CD14-positive monocyte (primary cell): ENCODE results near the gene PLD6. TPM values are rescaled to one million over a fixed set of nuclear protein-coding genes. Genes with fewer than 3 reads are reported as not detected.
A peak's percentile ranks its signal among the peaks of the same experiment; 100 is the strongest.

Source experiments
- DNase-seq, 3 donors: peaks; one replicate each; pipeline ENCODE4 v3.0.0-alpha.2; 2011 to 2022
- H2AFZ ChIP-seq: 2 replicates; pipeline ENCODE4 v1.6.0; 2012; ENCODE audit warnings: mild to moderate bottlenecking, low read depth, low read length, inconsistent platforms; ENCODE audit not compliant: insufficient read depth, poor library complexity, severe bottlenecking
- H3K27ac ChIP-seq, 2 donors: 1 replicate in 1 of 2; 2 replicates in 1 of 2; pipeline ENCODE4 v1.5.1; 2012 to 2013; ENCODE audit warnings: low read length in 2 of 2, control low read depth in 1 of 2, inconsistent platforms in 1 of 2, low read depth in 1 of 2, mild to moderate bottlenecking in 1 of 2
- H3K27me3 ChIP-seq, 2 donors: one replicate each; pipeline versions ENCODE4 v1.6.0 to v1.6.1; 2011 to 2013; ENCODE audit warnings: low read length in 2 of 2; ENCODE audit not compliant: control insufficient read depth in 2 of 2, insufficient read depth in 2 of 2
- H3K36me3 ChIP-seq, 2 donors: replicated peaks in 1 of 2; 1 replicate in 1 of 2; 2 replicates in 1 of 2; pipeline versions ENCODE4 v1.5.1 to v1.6.1; 2012 to 2013; ENCODE audit warnings: low read length in 2 of 2, control low read depth in 1 of 2, inconsistent platforms in 1 of 2, mild to moderate bottlenecking in 1 of 2; ENCODE audit not compliant: insufficient read depth in 2 of 2, control insufficient read depth in 1 of 2
- H3K4me1 ChIP-seq, 2 donors: 1 replicate in 1 of 2; 2 replicates in 1 of 2; pipeline versions ENCODE4 v1.5.1 to v1.6.1; 2012 to 2013; ENCODE audit warnings: low read length in 2 of 2, control low read depth in 1 of 2, inconsistent platforms in 1 of 2, mild to moderate bottlenecking in 1 of 2, moderate library complexity in 1 of 2; ENCODE audit not compliant: insufficient read depth in 2 of 2, control insufficient read depth in 1 of 2
- H3K4me2 ChIP-seq: replicated peaks from 2 replicates; pipeline ENCODE3; 2012; ENCODE audit warnings: low read length, moderate library complexity, mild to moderate bottlenecking; ENCODE audit not compliant: poor library complexity, severe bottlenecking; ENCODE audit errors: extremely low read depth
- H3K4me3 ChIP-seq, 3 experiments: fragments of 200-600 bp in 1 of 3; sonication (generic) in 1 of 3; replicated peaks in 1 of 3; 1 replicate in 2 of 3; 2 replicates in 1 of 3; pipeline ENCODE4 v1.5.1; 2011 to 2013; ENCODE audit warnings: low read length in 3 of 3, mild to moderate bottlenecking in 3 of 3, control low read depth in 2 of 3, low read depth in 2 of 3, inconsistent platforms in 1 of 3, moderate library complexity in 1 of 3
- H3K79me2 ChIP-seq: 2 replicates; pipeline ENCODE4 v1.6.0; 2012; ENCODE audit warnings: mild to moderate bottlenecking, control low read depth, inconsistent platforms, low read length, moderate library complexity; ENCODE audit not compliant: insufficient read depth
- H3K9ac ChIP-seq: 2 replicates; pipeline ENCODE4 v1.6.0; 2017; ENCODE audit warnings: low read length, mild to moderate bottlenecking; ENCODE audit not compliant: insufficient read depth, poor library complexity, severe bottlenecking
- H3K9me3 ChIP-seq, 2 donors: replicated peaks in 1 of 2; 1 replicate in 1 of 2; 2 replicates in 1 of 2; pipeline versions ENCODE4 v1.5.1 to v1.6.1; 2012 to 2013; ENCODE audit warnings: low read length in 2 of 2, control low read depth in 1 of 2; ENCODE audit not compliant: control insufficient read depth in 1 of 2, insufficient read depth in 1 of 2
- H4K20me1 ChIP-seq: 2 replicates; pipeline ENCODE4 v1.6.0; 2012; ENCODE audit warnings: mild to moderate bottlenecking, low read length, control low read depth, moderate library complexity; ENCODE audit not compliant: insufficient read depth
- H3K27ac Mint-ChIP-seq, 7 donors: one replicate each; pipeline ENCODE4 v1.8.0; 2020; ENCODE audit warnings: mild to moderate bottlenecking in 7 of 7, mixed read lengths in 7 of 7, moderate library complexity in 6 of 7, inconsistent platforms in 2 of 7
- H3K27me3 Mint-ChIP-seq, 3 donors: one replicate each; pipeline ENCODE4 v1.8.0; 2021 to 2022; ENCODE audit warnings: low read depth in 3 of 3, mild to moderate bottlenecking in 3 of 3, mixed read lengths in 3 of 3, moderate library complexity in 3 of 3, inconsistent platforms in 1 of 3
- H3K36me3 Mint-ChIP-seq, 2 donors: one replicate each; pipeline ENCODE4 v1.8.0; 2020; ENCODE audit warnings: mixed read lengths in 2 of 2, inconsistent platforms in 1 of 2, mild to moderate bottlenecking in 1 of 2
- H3K4me1 Mint-ChIP-seq: one replicate; pipeline ENCODE4 v1.8.0; 2020; ENCODE audit warnings: mild to moderate bottlenecking, mixed read lengths
- H3K4me3 Mint-ChIP-seq, 2 donors: one replicate each; pipeline ENCODE4 v1.8.0; 2020; ENCODE audit warnings: mild to moderate bottlenecking in 2 of 2, mixed read lengths in 2 of 2, moderate library complexity in 1 of 2
- H3K9me3 Mint-ChIP-seq, 7 donors: one replicate each; pipeline ENCODE4 v1.8.0; 2020 to 2022; ENCODE audit warnings: mixed read lengths in 7 of 7, mild to moderate bottlenecking in 6 of 7, moderate library complexity in 6 of 7, inconsistent platforms in 2 of 7
- WGBS: methylation state at CpG from one replicate; pipeline ENCODE4 v1.1.5; 2013; ENCODE audit warnings: missing lambda C conversion rate; ENCODE audit not compliant: insufficient coverage; 5-methylcytosine and 5-hydroxymethylcytosine counted together
- intact Hi-C, 2 donors: fragments of 100-400 bp; cut with micrococcal nuclease; formaldehyde crosslinking; loops; one replicate each; pipeline versions ENCODE4 v1.15.0 to v1.15.1; 2023
- polyA plus RNA-seq, 3 donors: library from polyadenylated mRNA; depleted of rRNA in 1 of 3; unstranded in 2 of 3; stranded (reverse) in 1 of 3; fragments of 300-500 nt in 2 of 3; fragments of >200 nt in 1 of 3; fragmentation: Illumina TruSeq in 2 of 3; gene quantifications; 1 replicate in 2 of 3; 2 replicates in 1 of 3; pipeline ENCODE4 v1.2.3, GENCODE V29; 2012 to 2021
- TF ChIP-seq, protein P1 (sequence below): fragments of 200-600 bp; IDR thresholded peaks from one replicate; pipeline ENCODE4 v1.8.0; 2022; ENCODE audit warnings: antibody characterized with exemption, mild to moderate bottlenecking

PLD6 gene
- polyA plus RNA-seq, 3 donors: 0.16 to 0.76 (median 0.50) TPM

DNA sequence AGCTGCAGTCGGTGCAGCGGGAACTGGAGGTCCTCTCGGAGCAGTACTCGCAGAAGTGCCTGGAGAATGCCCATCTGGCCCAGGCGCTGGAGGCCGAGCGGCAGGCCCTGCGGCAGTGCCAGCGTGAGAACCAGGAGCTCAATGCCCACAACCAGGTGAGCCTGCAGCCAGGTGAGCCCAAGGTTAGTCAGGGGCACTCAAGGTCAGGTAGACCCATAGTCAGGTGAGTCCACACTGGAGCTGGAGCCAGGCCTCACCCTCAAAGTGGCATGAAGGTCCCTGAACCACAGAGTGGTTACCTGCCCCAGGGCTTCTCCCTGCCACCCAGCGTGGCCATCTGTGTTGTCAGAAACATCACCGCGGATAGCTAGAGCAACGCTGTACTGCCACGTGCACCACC lies 32.2 kb downstream of the PLD6 start:
- H3K9me3 Mint-ChIP-seq: no peaks in the 10 kb centered on the region
- H3K4me3 Mint-ChIP-seq: no peak overlapping the region
- intact Hi-C loops: no loop called here
- no peaks in the 10 kb centered on the region for H3K9me3 ChIP-seq
- peak overlapping the region in 2 of 7 donors; percentile 15 to 79 for H3K27ac Mint-ChIP-seq
- H2AFZ ChIP-seq: no peak overlapping the region
- no peak overlapping the region for H3K4me3 ChIP-seq
- H3K9ac ChIP-seq: no peak overlapping the region
- H3K4me1 Mint-ChIP-seq: peaks cover 26% of the 10 kb centered on the region
- WGBS: over 99% methylated on average over 14 of the region's 14 CpGs
- H3K27ac ChIP-seq: no peak overlapping the region
- H3K36me3 ChIP-seq: peaks cover 56 to 94% of the 10 kb centered on the region in 2 donors
- peaks cover 63 to 91% of the 10 kb centered on the region in 2 donors for H3K36me3 Mint-ChIP-seq
- no peaks in the 10 kb centered on the region for H3K27me3 ChIP-seq
- no peaks in the 10 kb centered on the region for H4K20me1 ChIP-seq
- peaks cover 0 to 4% (median 0%) of the 10 kb centered on the region in 3 donors for H3K27me3 Mint-ChIP-seq
- no peak overlapping the region for H3K4me2 ChIP-seq
- peaks cover 10 to 17% of the 10 kb centered on the region in 2 donors for H3K4me1 ChIP-seq
- TF ChIP-seq, protein P1, sequence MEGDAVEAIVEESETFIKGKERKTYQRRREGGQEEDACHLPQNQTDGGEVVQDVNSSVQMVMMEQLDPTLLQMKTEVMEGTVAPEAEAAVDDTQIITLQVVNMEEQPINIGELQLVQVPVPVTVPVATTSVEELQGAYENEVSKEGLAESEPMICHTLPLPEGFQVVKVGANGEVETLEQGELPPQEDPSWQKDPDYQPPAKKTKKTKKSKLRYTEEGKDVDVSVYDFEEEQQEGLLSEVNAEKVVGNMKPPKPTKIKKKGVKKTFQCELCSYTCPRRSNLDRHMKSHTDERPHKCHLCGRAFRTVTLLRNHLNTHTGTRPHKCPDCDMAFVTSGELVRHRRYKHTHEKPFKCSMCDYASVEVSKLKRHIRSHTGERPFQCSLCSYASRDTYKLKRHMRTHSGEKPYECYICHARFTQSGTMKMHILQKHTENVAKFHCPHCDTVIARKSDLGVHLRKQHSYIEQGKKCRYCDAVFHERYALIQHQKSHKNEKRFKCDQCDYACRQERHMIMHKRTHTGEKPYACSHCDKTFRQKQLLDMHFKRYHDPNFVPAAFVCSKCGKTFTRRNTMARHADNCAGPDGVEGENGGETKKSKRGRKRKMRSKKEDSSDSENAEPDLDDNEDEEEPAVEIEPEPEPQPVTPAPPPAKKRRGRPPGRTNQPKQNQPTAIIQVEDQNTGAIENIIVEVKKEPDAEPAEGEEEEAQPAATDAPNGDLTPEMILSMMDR: no peak
- H3K79me2 ChIP-seq: no peaks in the 10 kb centered on the region
- DNase-seq: no peak

DNA sequence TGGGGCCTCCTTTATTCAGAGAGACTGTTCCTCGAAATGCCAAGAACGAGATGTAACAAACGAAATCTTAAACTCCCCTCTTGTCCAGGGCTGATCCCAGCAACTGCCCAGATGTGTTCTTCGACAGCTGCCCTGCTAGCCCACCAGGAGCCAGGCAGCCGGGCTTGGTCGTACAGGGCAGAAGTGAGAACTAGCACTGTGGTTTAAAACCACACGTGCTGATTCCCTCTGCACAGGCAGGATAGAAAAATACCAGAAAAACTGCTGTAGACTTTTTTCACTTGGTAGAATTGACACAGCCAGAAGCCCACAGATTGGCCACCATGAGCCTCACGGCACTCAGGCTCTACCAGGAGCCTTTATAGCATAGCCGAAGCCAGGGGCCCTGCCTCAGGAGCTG lies 33.1 kb downstream of the PLD6 start:
- H3K27ac ChIP-seq: no peak overlapping the region
- H3K9ac ChIP-seq: no peak overlapping the region
- Mint-ChIP-seq H3K36me3 (peaks cover 64 to 91% of the 10 kb centered on the region in 2 donors), H3K9me3 (no peaks in the 10 kb centered on the region), H3K4me3 (no peak overlapping the region), H3K4me1 (peaks cover 26% of the 10 kb centered on the region), H3K27me3 (peaks cover 0 to 4% (median 0%) of the 10 kb centered on the region in 3 donors), H3K27ac (peak overlapping the region in 1 of 7 donors; percentile 58)
- 53% methylated on average over 9 of the region's 9 CpGs for WGBS
- intact Hi-C loops: no loop called here
- H3K4me2 ChIP-seq: no peak overlapping the region
- TF ChIP-seq, protein P1: no peak
- no peaks in the 10 kb centered on the region for H4K20me1 ChIP-seq
- no peak overlapping the region for H2AFZ ChIP-seq
- no peak overlapping the region for H3K4me3 ChIP-seq
- DNase-seq: no peak
- H3K79me2 ChIP-seq: no peaks in the 10 kb centered on the region
- no peaks in the 10 kb centered on the region for H3K9me3 ChIP-seq
- H3K27me3 ChIP-seq: no peaks in the 10 kb centered on the region
- peaks cover 10 to 17% of the 10 kb centered on the region in 2 donors for H3K4me1 ChIP-seq
- H3K36me3 ChIP-seq: peaks cover 47 to 94% of the 10 kb centered on the region in 2 donors
